Activated CD4-positive, alpha-beta T cell treated with anti-CD3 and anti-CD28 coated beads, Interleukin-2, amount 50 U/mL, for 1 hour (primary cell): ENCODE results near the gene CRYBG2.
A peak's percentile ranks its signal among the peaks of the same experiment; 100 is the strongest.

Source experiments
- DNase-seq: peaks from one replicate; pipeline ENCODE4 v3.0.0-alpha.2; 2020

The CRYBG2 gene

DNA sequence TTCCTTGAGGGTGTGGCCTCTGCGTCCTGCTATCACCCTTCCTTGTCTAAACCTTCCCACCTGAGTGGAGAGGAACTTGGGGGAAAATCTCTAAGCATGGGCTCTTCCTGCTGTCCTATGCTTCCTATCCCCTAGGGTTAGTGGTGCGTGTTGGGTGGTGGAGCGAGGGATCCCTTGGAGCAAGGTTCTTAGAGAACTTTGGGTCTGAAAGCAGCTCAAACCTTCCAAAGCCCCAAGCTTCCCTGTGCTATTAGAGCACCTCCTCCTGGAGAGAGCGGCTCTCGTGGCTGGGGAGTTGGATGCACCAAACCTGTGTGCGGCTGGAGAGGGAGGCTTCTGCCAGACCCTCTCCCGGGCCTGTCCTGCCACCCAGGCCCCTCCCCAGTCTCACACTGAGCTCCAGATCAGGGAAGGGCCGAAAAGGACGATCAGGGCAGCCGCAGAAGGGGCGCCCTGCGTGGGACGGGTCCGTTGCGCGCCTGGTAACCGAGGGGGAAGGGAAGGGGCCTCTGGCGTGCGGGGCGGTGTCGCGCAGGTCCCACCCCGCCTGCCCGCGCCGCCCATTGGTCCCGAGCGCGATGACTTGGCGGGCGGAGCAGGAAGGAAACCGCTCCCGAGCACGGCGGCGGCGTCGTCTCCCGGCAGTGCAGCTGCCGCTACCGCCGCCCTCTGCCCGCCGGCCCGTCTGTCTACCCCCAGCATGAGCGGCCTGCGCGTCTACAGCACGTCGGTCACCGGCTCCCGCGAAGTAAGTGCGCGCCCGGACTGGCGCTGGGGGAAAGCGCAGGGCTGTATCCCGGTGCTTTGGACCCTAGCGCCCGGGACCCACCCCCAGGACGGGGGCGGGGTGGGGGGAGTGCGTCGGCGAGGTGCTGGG, 74.2 kb downstream of the CRYBG2 start, which contains the start of gene SH3BGRL3:
Gene SH3BGRL3 (plus strand): TSS at position 631 of the 877 bp plus-strand sequence. CDS start 70 bp downstream, at position 701.
- DNase-seq = peak; percentile 86

DNA sequence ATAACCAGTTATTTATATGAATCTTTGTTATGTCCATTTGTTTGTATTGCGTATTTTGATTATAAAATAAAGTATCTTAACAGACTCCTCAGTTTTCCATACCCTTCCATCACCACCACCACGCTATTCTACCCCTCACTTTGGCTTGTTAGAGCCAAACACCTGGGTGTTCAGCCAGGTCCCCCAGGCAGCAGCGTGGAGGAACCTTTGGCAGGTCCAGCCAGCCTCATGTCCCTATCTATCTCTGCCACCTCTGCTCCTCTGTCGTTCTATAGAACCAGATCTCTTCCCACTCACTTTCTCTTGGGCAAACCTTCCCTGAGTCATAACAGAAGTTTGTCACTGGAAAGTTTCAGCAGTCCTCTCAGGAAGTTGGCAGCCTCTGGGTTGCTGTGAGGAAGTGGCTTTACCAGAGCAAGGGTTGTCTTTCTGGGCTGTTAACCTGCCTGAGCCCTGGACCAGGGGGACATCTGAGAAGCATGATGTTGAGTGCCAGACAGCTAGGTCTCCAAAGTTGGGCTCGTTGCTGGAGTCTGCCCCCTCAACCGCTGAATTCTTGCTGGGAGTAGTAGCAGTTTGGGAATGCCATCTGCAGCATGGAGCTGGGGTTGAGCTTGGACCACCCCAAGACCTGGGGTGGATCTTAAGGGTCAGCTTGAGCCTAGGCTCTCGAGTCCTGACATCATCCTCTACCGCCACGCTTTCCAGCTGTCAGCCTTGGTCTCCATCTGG, 75.0 kb downstream of the CRYBG2 start:
- DNase-seq = no peak

DNA sequence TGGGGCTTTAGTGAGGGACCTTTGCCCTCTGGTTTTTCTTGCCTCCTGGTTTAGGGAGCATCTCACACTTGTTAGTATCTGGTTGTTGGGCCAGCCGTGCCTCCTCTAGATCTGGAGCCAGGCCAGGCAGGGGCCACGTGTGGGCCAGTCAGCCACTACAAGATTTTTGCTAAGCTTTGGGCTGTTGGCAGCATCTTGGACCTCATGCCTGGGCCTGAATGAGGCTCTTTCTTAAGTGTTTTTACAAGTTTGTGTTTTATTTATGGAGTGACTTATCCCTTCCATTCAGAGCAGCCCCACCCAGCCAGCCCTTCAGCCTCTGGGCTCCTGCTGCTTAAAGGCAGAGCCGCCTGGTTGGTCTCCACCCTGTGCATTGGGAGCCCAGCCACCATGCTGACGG, 75.6 kb downstream of the CRYBG2 start:
- DNase-seq = no peak

DNA sequence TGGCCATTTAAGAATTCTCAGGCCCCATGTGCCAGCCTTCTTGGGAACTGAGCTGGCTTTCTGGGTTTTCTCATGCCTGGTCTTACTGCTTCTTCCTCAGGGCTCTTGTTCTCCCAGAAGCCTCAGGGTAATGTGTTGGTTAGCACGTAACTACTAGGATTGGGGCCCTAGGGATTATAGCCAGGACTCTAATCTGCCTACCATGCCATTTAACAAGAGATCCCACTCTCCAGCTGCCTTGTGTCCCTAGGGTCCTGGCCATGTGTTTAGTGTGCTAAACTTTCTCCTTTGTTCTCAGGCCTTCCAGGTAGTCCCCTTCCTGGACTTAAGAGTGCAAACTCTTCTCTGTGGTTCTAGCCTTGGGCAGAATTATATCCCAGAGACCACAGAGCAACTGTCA, 76.2 kb downstream of the CRYBG2 start:
- no peak for DNase-seq

DNA sequence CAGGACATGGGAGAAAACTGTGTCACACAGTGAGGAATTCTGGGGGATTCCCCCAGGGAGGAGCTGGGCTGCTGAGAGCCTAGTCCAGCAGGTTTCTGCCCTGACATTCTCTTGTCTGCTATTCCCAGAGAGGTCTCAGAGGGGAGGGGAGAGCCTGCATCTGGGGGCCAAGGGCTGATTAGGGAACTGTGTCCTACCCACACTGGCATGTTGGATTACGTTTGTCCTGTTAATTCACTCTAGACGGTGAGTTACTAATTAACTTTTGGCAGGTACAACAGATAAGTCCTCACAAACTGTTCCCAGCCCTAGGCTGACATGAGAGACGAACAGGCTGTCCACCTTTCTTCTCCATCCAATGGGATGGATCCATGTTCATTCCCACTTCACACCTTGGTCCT, 76.7 kb downstream of the CRYBG2 start:
- no peak for DNase-seq

DNA sequence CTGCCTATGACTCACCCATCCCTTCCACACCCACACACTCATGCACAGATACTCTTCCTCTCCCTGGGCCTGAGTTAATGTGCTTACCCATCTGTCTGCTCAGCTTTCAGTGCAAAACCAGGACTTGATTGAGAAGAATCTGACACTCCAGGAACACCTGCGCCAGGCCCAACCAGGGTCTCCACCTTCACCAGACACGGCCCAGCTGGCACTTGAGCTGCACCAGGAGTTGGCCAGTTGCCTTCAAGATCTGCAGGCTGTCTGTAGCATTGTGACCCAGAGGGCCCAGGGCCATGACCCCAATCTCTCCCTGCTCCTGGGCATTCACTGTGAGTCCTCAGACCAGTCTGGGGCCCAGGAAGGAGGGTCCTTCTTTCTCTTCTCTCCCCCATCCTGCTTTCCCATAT, 77.5 kb downstream of the CRYBG2 start:
- DNase-seq = no peak

DNA sequence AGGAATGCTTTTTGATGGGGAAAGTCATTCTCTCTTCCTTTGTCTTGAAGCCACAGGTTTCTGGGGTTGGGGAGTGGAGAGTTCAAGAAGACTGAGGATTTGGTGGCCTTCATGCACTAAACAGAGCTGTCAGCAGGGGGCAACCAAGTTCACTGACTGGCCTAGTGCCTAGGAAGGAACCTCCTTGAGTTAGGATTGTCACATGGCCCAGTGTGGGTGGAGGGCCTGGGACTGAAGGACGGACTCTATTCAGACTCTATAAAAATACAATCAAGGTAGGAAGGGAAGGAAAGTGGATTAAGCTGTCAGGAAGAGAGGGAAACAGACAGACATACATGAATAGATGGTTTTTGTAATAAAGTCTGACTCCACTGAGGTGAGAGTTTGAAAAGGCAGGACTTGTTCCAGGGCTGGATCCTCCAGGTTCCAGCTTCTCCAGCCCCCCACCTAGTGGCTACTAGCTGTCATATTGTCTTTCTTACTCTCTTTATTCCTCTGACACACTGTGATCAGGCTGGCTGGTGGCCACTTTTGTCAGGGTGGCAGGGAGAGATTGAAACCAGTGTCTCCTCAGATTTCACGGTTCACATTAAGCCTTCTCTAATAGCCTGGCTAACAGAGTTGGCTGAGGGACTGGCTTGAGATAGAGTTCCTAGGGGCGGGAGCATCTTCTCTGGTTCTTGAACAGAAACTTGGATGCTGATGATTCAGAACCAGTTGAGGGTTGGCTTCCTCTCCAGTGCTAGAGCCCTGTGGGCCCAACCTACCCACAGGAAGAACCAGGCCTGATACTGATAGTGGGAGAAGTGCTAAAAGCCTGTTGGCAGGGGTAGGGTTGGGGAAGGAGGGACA, 78.1 kb downstream of the CRYBG2 start:
- peak; percentile 75 for DNase-seq

DNA sequence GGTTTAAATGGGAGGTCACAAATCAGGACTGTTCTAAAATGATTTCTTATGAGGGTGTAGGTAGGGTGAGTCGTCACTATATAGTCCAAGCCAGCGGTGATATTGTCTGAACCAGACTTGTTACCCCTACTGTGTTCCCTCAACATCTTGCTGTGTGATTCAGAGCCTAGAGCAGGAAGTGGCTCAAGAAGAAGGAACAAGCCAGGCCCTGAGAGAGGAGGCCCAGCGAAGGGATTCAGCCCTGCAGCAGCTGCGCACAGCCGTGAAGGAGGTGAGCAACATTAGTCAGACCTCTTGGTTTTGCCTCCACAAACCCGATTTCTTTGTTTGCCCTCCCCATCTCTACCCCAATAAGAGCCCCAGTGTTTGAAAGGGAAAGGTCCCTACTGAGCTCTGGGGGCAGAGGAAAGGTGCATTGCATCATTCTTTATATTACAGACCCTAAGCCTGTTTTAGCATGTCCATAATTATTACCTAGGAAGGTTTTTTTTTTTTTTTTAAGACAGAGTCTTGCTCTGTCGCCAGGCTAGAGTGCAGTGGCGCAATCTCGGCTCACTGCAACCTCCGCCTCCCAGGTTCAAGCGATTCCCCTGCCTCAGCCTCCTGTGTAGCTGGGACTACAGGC, 79.0 kb downstream of the CRYBG2 start:
- DNase-seq = no peak
